ENCODE data around the gene ACR. TPM values are rescaled to one million over a fixed set of nuclear protein-coding genes. Genes with fewer than 3 reads are reported as not detected.

ACR gene
- total RNA-seq, 1 donor from 2014 or later: 0.27 TPM

- peak; percentile 39 for DNase-seq (ENCODE audit: missing footprints)
- intact Hi-C loops (cut with DNase I): no loop called here
Measured at GRCh38 chr22:50701428-50702154, 36.4 kb upstream of the ACR start.

GRCh38 chr22:50702261-50702671 lies 35.7 kb upstream of the ACR start:
- DNase-seq (ENCODE audit: missing footprints) (peak; percentile 34), ATAC-seq (no peak)
- intact Hi-C loops (cut with DNase I): no loop called here

More at GRCh38 chr22:50701428-50702154, 36.4 kb upstream of the ACR start:
- ATAC-seq: no peak

- DNase-seq (ENCODE audit: missing footprints) (peak; percentile 46), ATAC-seq (no peak)
- intact Hi-C loops (cut with DNase I): no loop called here
Measured at GRCh38 chr22:50702821-50703725, 34.9 kb upstream of the ACR start.

GRCh38 chr22:50703726-50704509 lies 34.1 kb upstream of the ACR start:
- intact Hi-C loops (cut with DNase I): no loop called here
- DNase-seq (ENCODE audit: missing footprints) (peak; percentile 31), ATAC-seq (no peak)

GRCh38 chr22:50704510-50705218 lies 33.3 kb upstream of the ACR start:
- intact Hi-C loops (cut with DNase I): no loop called here
- no peak for ATAC-seq
- DNase-seq (ENCODE audit: missing footprints): peak; percentile 54

GRCh38 chr22:50705219-50705691 lies 32.7 kb upstream of the ACR start:
- intact Hi-C loops (cut with DNase I): no loop called here
- DNase-seq (ENCODE audit: missing footprints) (peak; percentile 61), ATAC-seq (peak; percentile 35)

- DNase-seq (ENCODE audit: missing footprints) (peak; percentile 57), ATAC-seq (no peak)
- intact Hi-C loops (cut with DNase I): no loop called here
Measured at GRCh38 chr22:50705851-50706351, 32.1 kb upstream of the ACR start.

GRCh38 chr22:50706481-50707125 lies 31.4 kb upstream of the ACR start:
- intact Hi-C loops (cut with DNase I): no loop called here
- DNase-seq (ENCODE audit: missing footprints): peak; percentile 18
- no peak for ATAC-seq

GRCh38 chr22:50708474-50708873 lies 29.5 kb upstream of the ACR start:
- intact Hi-C loops (cut with DNase I): no loop called here
- no peak for ATAC-seq
- DNase-seq (ENCODE audit: missing footprints): no peak

- DNase-seq (ENCODE audit: missing footprints) (no peak), ATAC-seq (no peak)
- intact Hi-C loops (cut with DNase I): no loop called here
Measured at GRCh38 chr22:50708996-50709395, 29.0 kb upstream of the ACR start.

GRCh38 chr22:50710221-50710620 lies 27.8 kb upstream of the ACR start:
- DNase-seq (ENCODE audit: missing footprints) (peak; percentile 33), ATAC-seq (no peak)
- intact Hi-C loops (cut with DNase I): no loop called here

- no peak for ATAC-seq
- peak; percentile 25 for DNase-seq (ENCODE audit: missing footprints)
- intact Hi-C loops (cut with DNase I): no loop called here
Measured at GRCh38 chr22:50710886-50711285, 27.1 kb upstream of the ACR start.

GRCh38 chr22:50711446-50712340 lies 26.3 kb upstream of the ACR start:
- intact Hi-C loops (cut with DNase I): no loop called here
- ATAC-seq (no peak), DNase-seq (ENCODE audit: missing footprints) (peak; percentile 46)

GRCh38 chr22:50712341-50713007 lies 25.5 kb upstream of the ACR start:
- DNase-seq (ENCODE audit: missing footprints) (no peak), ATAC-seq (no peak)
- intact Hi-C loops (cut with DNase I): no loop called here

GRCh38 chr22:50713008-50713385 lies 25.0 kb upstream of the ACR start:
- intact Hi-C loops (cut with DNase I): no loop called here

GRCh38 chr22:50713571-50714056 lies 24.4 kb upstream of the ACR start:
- intact Hi-C loops (cut with DNase I): no loop called here
- DNase-seq (ENCODE audit: missing footprints): peak; percentile 52

More at GRCh38 chr22:50713008-50713385, 25.0 kb upstream of the ACR start:
- ATAC-seq: no peak
- peak; percentile 25 for DNase-seq (ENCODE audit: missing footprints)

More at GRCh38 chr22:50713571-50714056, 24.4 kb upstream of the ACR start:
- ATAC-seq: peak; percentile 45
